HG02798 (cell line): ENCODE data around the gene STARD3.

Experiments
- ATAC-seq: cut with Tn5 transposase; IDR thresholded peaks from one replicate; pipeline ENCODE4 v1.9.1; 2021; ENCODE audit warnings: mild to moderate bottlenecking; ENCODE audit not compliant: unreplicated experiment, poor library complexity

Gene STARD3

DNA sequence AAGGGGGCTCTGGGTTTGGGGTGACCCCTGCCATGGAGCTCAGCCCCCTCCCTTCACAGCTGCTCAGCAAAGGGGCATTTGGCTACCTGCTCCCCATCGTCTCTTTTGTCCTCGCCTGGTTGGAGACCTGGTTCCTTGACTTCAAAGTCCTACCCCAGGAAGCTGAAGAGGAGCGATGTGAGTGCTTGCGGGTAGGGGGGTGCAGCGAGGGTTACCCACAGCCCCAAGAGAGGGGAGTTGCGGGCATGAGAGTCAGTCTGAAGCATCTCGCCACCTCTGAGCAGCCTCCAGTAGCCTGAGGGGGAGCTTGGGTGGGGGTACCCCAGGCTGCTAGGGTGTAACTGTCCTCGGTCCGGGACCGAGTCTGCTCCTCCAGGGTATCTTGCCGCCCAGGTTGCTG lies 21.4 kb downstream of the STARD3 start:
- no peak for ATAC-seq

- no peak for ATAC-seq
Observed at GRCh38 chr17:39658760-39659159, 21.8 kb downstream of the STARD3 start.

- ATAC-seq = no peak
Observed at GRCh38 chr17:39659279-39660010, 22.5 kb downstream of the STARD3 start.

GRCh38 chr17:39660011-39660360 lies 23.0 kb downstream of the STARD3 start:
- no peak for ATAC-seq

- no peak for ATAC-seq
Observed at GRCh38 chr17:39660397-39661385, 23.7 kb downstream of the STARD3 start.

DNA sequence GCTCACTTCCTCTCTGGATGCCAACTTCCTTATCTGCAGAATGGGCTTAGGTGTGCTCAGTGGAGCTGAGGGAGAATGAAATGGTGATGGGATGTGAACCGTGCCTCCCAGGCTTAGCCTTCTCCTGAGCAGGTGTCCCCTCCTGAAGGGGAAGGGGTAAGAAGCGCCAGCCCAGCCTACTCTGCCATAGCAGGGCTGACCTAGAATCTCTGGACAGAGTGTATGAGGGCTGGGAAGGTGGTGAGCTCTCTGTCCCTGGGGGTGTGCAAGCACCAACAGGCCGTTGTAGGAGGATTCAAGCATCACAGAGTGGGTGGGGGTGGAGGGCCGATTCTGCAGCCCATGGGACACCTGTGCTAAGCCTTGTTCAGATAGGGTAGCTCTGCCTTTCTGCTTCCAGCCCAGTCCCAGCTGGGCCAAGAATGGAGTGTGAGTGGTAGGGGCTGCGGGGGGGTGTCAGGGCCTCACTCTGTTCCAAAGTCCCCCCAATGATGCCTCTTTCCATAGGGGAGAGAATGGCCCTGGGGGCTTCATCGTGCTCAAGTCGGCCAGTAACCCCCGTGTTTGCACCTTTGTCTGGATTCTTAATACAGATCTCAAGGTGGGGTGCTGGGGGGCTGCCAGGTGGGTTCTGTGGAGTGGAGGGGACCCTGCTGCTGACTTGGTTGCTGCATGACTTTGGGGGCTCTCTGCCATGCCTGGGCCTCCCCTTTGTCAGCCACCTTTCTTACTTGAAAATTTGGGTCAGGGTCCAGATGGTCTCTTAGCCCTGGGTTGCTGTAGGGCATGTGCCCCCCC lies 25.0 kb downstream of the STARD3 start:
- no peak for ATAC-seq

- no peak for ATAC-seq
Observed at GRCh38 chr17:39662551-39663339, 25.8 kb downstream of the STARD3 start.

DNA sequence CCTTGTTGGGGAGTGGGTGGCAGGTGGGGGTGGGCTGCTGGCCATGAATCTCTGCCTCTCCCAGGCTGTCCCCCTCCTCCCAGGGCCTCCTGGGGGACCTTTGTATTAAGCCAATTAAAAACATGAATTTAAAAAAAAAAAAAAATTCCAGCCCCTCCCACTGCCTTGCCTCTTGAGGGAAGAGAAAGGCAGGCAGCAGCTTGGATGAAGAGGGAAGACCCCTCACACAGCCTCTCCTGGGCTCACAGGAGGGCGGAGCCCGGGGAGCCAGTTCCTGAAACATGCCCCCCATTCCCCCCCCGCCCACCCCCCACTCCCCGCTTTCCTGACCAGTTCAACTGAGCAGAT lies 26.4 kb downstream of the STARD3 start:
- ATAC-seq = no peak

- ATAC-seq = no peak
Observed at GRCh38 chr17:39663688-39664580, 27.0 kb downstream of the STARD3 start.

- ATAC-seq = no peak
Observed at GRCh38 chr17:39664581-39665561, 27.9 kb downstream of the STARD3 start, which contains the start of gene TCAP. TCAP (plus strand) TSS chr17:39665349; CDS start chr17:39665360, 11 bp downstream.

- no peak for ATAC-seq
Observed at GRCh38 chr17:39665642-39666224, 28.8 kb downstream of the STARD3 start.

DNA sequence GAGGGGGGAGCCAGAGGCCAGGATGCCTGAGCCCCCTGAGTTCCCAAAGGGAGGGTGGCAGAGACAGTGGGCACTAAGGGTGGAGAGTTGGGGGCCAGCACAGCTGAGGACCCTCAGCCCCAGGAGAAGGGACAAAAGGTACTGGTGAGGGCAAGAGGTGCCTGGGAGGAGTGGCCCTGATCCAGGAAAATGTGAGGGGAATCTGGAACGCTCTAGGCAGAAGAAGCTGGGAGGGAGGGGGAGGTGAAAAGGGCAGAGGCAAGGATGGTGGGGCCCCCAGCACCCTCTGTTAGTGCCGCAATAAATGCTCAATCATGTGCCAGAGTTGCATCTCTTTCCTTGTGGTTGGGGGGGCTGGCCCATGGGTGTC lies 29.3 kb downstream of the STARD3 start:
- no peak for ATAC-seq

- ATAC-seq = no peak
Observed at GRCh38 chr17:39666601-39667261, 29.8 kb downstream of the STARD3 start.

GRCh38 chr17:39667262-39667944 lies 30.5 kb downstream of the STARD3 start:
- ATAC-seq = no peak

GRCh38 chr17:39667945-39668924 lies 31.3 kb downstream of the STARD3 start, which contains the start of gene PNMT:
PNMT (plus strand) TSS chr17:39668453; CDS start chr17:39668476, 23 bp downstream.
- ATAC-seq = no peak
